Uterus (tissue), 4 donors: ENCODE data around the gene HMX1. TPM values are rescaled to one million over a fixed set of nuclear protein-coding genes. Genes with fewer than 3 reads are reported as not detected.

ENCODE experiments used
- DNase-seq, 2 donors: peaks; one replicate each; pipeline ENCODE4 v3.0.0-alpha.2; 2019 to 2020
- H3K27ac ChIP-seq, 2 donors: fragments of 200-600 bp; sonication (generic); 1 replicate in 1 of 2; 2 replicates in 1 of 2; pipeline ENCODE4 v1.5.1; 2016 to 2018
- H3K27me3 ChIP-seq, 2 donors: fragments of 200-600 bp; sonication (generic); one replicate each; pipeline ENCODE4 v1.5.1; 2018 to 2019; ENCODE audit warnings: control low read depth in 1 of 2
- H3K36me3 ChIP-seq, 2 donors: fragments of 200-600 bp; sonication (generic); one replicate each; pipeline ENCODE4 v1.5.1; 2019; ENCODE audit warnings: control low read depth in 1 of 2
- H3K4me1 ChIP-seq, 2 donors: fragments of 200-600 bp; sonication (generic); one replicate each; pipeline ENCODE4 v1.5.1; 2018 to 2019; ENCODE audit warnings: control low read depth in 1 of 2
- H3K4me3 ChIP-seq, 2 donors: fragments of 200-600 bp; sonication (generic); 1 replicate in 1 of 2; 2 replicates in 1 of 2; pipeline ENCODE4 v1.5.1; 2018 to 2019; ENCODE audit warnings: mild to moderate bottlenecking in 1 of 2
- H3K9me3 ChIP-seq, 2 donors: fragments of 200-600 bp; sonication (generic); one replicate each; pipeline ENCODE4 v1.5.1; 2019; ENCODE audit warnings: control low read depth in 1 of 2
- CTCF ChIP-seq, 4 experiments: fragments of 200-600 bp in 2 of 4; fragments of 450-650 bp in 2 of 4; sonication (generic) in 2 of 4; IDR thresholded peaks; one replicate each; pipeline ENCODE4 v1.5.1; 2016 to 2019; ENCODE audit warnings: antibody characterized with exemption in 4 of 4, mild to moderate bottlenecking in 2 of 4, moderate library complexity in 1 of 4
- POLR2A ChIP-seq, 2 donors: fragments of 450-650 bp; IDR thresholded peaks; one replicate each; pipeline ENCODE4 v1.6.1; 2016; ENCODE audit warnings: antibody characterized with exemption in 2 of 2, mild to moderate bottlenecking in 1 of 2, moderate library complexity in 1 of 2
- intact Hi-C: fragments of 100-400 bp; cut with DNase I; formaldehyde crosslinking; loops from one replicate; pipeline ENCODE4 v1.15.1; 2023; ENCODE audit warnings: low total_unique reads
- total RNA-seq, 4 donors: library from RNA; depleted of rRNA in 3 of 4; stranded (reverse); fragments of >200 nt in 3 of 4; gene quantifications; one replicate each; pipeline versions ENCODE4 v1.1.0 to v1.2.4, GENCODE V29; 2014 to 2023
- donor health status: DM: yes; HTN: yes; CAD: no.

Gene HMX1
- total RNA-seq, result under 1 TPM in 1 of 4 donors, not detected in 3; 0.21 TPM

- no peak for DNase-seq
- Histone ChIP-seq H3K4me1 (peaks cover 0 to 8% of the 10 kb centered on the region in 2 donors), H3K36me3 (no peaks in the 10 kb centered on the region), H3K27ac (no peak within 1 kb of the TSS), H3K9me3 (no peaks in the 10 kb centered on the region), H3K27me3 (peaks cover 0 to 56% of the 10 kb centered on the region in 2 donors), H3K4me3 (no peak within 1 kb of the TSS)
- TF ChIP-seq CTCF (IDR thresholded peaks at IDR 0.05) (no peak), POLR2A (IDR thresholded peaks at IDR 0.05) (no peak)
- intact Hi-C loops, result no loop called here
Measured at GRCh38 chr4:8871417-8872401, at the start of gene HMX1. Gene HMX1, minus strand, starts transcription at chr4:8871839. Its CDS starts 225 bp downstream, at chr4:8871614.

- H3K27me3 ChIP-seq, result peaks cover 0 to 5% of the 10 kb centered on the region in 2 donors
- H3K36me3 ChIP-seq, result no peaks in the 10 kb centered on the region
- DNase-seq, result no peak
- H3K9me3 ChIP-seq, result no peaks in the 10 kb centered on the region
- TF ChIP-seq POLR2A (IDR thresholded peaks at IDR 0.05), result no peak
- TF ChIP-seq CTCF (IDR thresholded peaks at IDR 0.05), result no peak
- intact Hi-C loops, result no loop called here
- H3K4me3 ChIP-seq, result no peak overlapping the region
- no peak overlapping the region for H3K27ac ChIP-seq
- no peaks in the 10 kb centered on the region for H3K4me1 ChIP-seq
Measured at GRCh38 chr4:8920969-8921368, 49.3 kb upstream of the HMX1 start.

GRCh38 chr4:8920289-8920965 lies 48.8 kb upstream of the HMX1 start:
- no peaks in the 10 kb centered on the region for H3K4me1 ChIP-seq
- intact Hi-C loops, result no loop called here
- no peak for DNase-seq
- H3K27me3 ChIP-seq, result peaks cover 0 to 5% of the 10 kb centered on the region in 2 donors
- H3K9me3 ChIP-seq, result no peaks in the 10 kb centered on the region
- no peak overlapping the region for H3K4me3 ChIP-seq
- no peak overlapping the region for H3K27ac ChIP-seq
- TF ChIP-seq POLR2A (IDR thresholded peaks at IDR 0.05), result no peak
- no peak for TF ChIP-seq CTCF (IDR thresholded peaks at IDR 0.05)
- H3K36me3 ChIP-seq, result no peaks in the 10 kb centered on the region

- H3K4me1 ChIP-seq, result no peaks in the 10 kb centered on the region
- H3K36me3 ChIP-seq, result no peaks in the 10 kb centered on the region
- intact Hi-C loops, result no loop called here
- H3K4me3 ChIP-seq, result no peak overlapping the region
- no peak for DNase-seq
- TF ChIP-seq CTCF (IDR thresholded peaks at IDR 0.05) (no peak), POLR2A (IDR thresholded peaks at IDR 0.05) (no peak)
- H3K9me3 ChIP-seq, result no peaks in the 10 kb centered on the region
- no peak overlapping the region for H3K27ac ChIP-seq
- H3K27me3 ChIP-seq, result peaks cover 0 to 5% of the 10 kb centered on the region in 2 donors
Measured at GRCh38 chr4:8919651-8920288, 48.1 kb upstream of the HMX1 start.
